Uterus (tissue), 2 donors: Measurements from ENCODE around the gene RASSF4.

Source experiments
- POLR2A ChIP-seq, 2 donors: fragments of 450-650 bp; IDR thresholded peaks; one replicate each; pipeline ENCODE4 v1.6.1; 2016; ENCODE audit warnings: antibody characterized with exemption in 2 of 2, mild to moderate bottlenecking in 1 of 2, moderate library complexity in 1 of 2
- TF ChIP-seq, protein P1 (sequence below), 4 experiments: fragments of 200-600 bp in 2 of 4; fragments of 450-650 bp in 2 of 4; sonication (generic) in 2 of 4; IDR thresholded peaks; one replicate each; pipeline ENCODE4 v1.5.1; 2016 to 2019; ENCODE audit warnings: antibody characterized with exemption in 4 of 4, mild to moderate bottlenecking in 2 of 4, moderate library complexity in 1 of 4

DNA sequence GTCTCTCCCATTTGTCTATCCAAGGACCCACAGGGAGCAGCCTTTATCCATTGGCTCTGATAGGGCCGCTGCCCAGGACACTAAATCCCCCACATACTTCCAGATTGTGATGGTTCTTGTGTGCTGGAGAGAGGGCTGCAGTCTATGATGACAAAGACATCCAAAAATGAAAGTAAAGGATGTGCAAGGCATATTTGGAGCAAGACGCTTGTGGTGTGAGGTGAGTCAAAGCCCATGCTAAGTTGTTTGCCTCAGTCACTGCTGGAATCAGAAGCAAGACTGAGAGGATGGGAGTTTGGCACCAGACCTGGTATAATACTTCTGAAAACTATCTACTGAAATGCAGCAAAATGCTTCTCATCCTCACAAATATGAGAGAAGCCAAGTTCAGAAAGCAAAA, 63.8 kb downstream of the RASSF4 start:
- TF ChIP-seq, protein P1, sequence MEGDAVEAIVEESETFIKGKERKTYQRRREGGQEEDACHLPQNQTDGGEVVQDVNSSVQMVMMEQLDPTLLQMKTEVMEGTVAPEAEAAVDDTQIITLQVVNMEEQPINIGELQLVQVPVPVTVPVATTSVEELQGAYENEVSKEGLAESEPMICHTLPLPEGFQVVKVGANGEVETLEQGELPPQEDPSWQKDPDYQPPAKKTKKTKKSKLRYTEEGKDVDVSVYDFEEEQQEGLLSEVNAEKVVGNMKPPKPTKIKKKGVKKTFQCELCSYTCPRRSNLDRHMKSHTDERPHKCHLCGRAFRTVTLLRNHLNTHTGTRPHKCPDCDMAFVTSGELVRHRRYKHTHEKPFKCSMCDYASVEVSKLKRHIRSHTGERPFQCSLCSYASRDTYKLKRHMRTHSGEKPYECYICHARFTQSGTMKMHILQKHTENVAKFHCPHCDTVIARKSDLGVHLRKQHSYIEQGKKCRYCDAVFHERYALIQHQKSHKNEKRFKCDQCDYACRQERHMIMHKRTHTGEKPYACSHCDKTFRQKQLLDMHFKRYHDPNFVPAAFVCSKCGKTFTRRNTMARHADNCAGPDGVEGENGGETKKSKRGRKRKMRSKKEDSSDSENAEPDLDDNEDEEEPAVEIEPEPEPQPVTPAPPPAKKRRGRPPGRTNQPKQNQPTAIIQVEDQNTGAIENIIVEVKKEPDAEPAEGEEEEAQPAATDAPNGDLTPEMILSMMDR (IDR thresholded peaks at IDR 0.05) = no peak
- TF ChIP-seq POLR2A (IDR thresholded peaks at IDR 0.05) = no peak
